ENCODE results near the gene ANKLE2. TPM values are rescaled to one million over a fixed set of nuclear protein-coding genes. Genes with fewer than 3 reads are reported as not detected.

Gene ANKLE2
- total RNA-seq, 2 experiments from 2014 or later, result 102 to 106 TPM

GRCh38 chr12:132720606-132721345 lies 40.9 kb downstream of the ANKLE2 start:
- Mint-ChIP-seq H3K4me1 (ENCODE audit: low read depth) (no peaks in the 10 kb centered on the region), H3K27me3 (ENCODE audit: low read depth) (no peaks in the 10 kb centered on the region), H3K9me3 (no peaks in the 10 kb centered on the region), H3K27ac (no peak overlapping the region), H3K36me3 (ENCODE audit: low read depth) (peaks cover 51% of the 10 kb centered on the region), H3K4me3 (no peak overlapping the region)
- DNase-seq, result no peak
- intact Hi-C loops (cut with micrococcal nuclease), result no loop called here
- CTCF ChIA-PET, result no interaction called here

GRCh38 chr12:132719954-132720324 lies 41.7 kb downstream of the ANKLE2 start:
- intact Hi-C loops (cut with micrococcal nuclease), result no loop called here
- peaks cover 45% of the 10 kb centered on the region for H3K36me3 Mint-ChIP-seq (ENCODE audit: low read depth)
- no peaks in the 10 kb centered on the region for H3K4me1 Mint-ChIP-seq (ENCODE audit: low read depth)
- no peak for DNase-seq
- H3K4me3 Mint-ChIP-seq, result no peak overlapping the region
- no peak overlapping the region for H3K27ac Mint-ChIP-seq
- CTCF ChIA-PET, result no interaction called here
- H3K27me3 Mint-ChIP-seq (ENCODE audit: low read depth), result no peaks in the 10 kb centered on the region
- H3K9me3 Mint-ChIP-seq, result no peaks in the 10 kb centered on the region

GRCh38 chr12:132719141-132719953 lies 42.3 kb downstream of the ANKLE2 start:
- Mint-ChIP-seq H3K4me1 (ENCODE audit: low read depth) (peaks cover 3% of the 10 kb centered on the region), H3K9me3 (no peaks in the 10 kb centered on the region), H3K36me3 (ENCODE audit: low read depth) (peaks cover 46% of the 10 kb centered on the region), H3K27me3 (ENCODE audit: low read depth) (no peaks in the 10 kb centered on the region), H3K4me3 (no peak overlapping the region), H3K27ac (no peak overlapping the region)
- intact Hi-C loops (cut with micrococcal nuclease), result no loop called here
- CTCF ChIA-PET, result no interaction called here
- DNase-seq, result no peak

- H3K27me3 Mint-ChIP-seq (ENCODE audit: low read depth), result no peaks in the 10 kb centered on the region
- CTCF ChIA-PET, result no interaction called here
- H3K4me3 Mint-ChIP-seq, result no peak overlapping the region
- H3K27ac Mint-ChIP-seq, result no peak overlapping the region
- DNase-seq, result no peak
- H3K4me1 Mint-ChIP-seq (ENCODE audit: low read depth), result peaks cover 4% of the 10 kb centered on the region
- intact Hi-C loops (cut with micrococcal nuclease), result no loop called here
- H3K36me3 Mint-ChIP-seq (ENCODE audit: low read depth), result peaks cover 42% of the 10 kb centered on the region
- H3K9me3 Mint-ChIP-seq, result no peaks in the 10 kb centered on the region
Observed at GRCh38 chr12:132718644-132719043, 43.0 kb downstream of the ANKLE2 start.

GRCh38 chr12:132717531-132718387 lies 43.9 kb downstream of the ANKLE2 start:
- intact Hi-C loops (cut with micrococcal nuclease), result no loop called here
- Mint-ChIP-seq H3K4me1 (ENCODE audit: low read depth) (peaks cover 13% of the 10 kb centered on the region), H3K36me3 (ENCODE audit: low read depth) (peaks cover 40% of the 10 kb centered on the region), H3K27ac (no peak overlapping the region), H3K27me3 (ENCODE audit: low read depth) (no peaks in the 10 kb centered on the region), H3K4me3 (no peak overlapping the region), H3K9me3 (no peaks in the 10 kb centered on the region)
- no peak for DNase-seq
- CTCF ChIA-PET, result no interaction called here

- Mint-ChIP-seq H3K36me3 (ENCODE audit: low read depth) (peaks cover 40% of the 10 kb centered on the region), H3K4me1 (ENCODE audit: low read depth) (peaks cover 19% of the 10 kb centered on the region), H3K9me3 (no peaks in the 10 kb centered on the region), H3K4me3 (no peak overlapping the region), H3K27ac (no peak overlapping the region), H3K27me3 (ENCODE audit: low read depth) (no peaks in the 10 kb centered on the region)
- DNase-seq, result no peak
- CTCF ChIA-PET, result no interaction called here
- intact Hi-C loops (cut with micrococcal nuclease), result no loop called here
Observed at GRCh38 chr12:132717011-132717410, 44.6 kb downstream of the ANKLE2 start.

GRCh38 chr12:132716356-132716755 lies 45.3 kb downstream of the ANKLE2 start:
- Mint-ChIP-seq H3K4me3 (no peak overlapping the region), H3K27me3 (ENCODE audit: low read depth) (no peaks in the 10 kb centered on the region), H3K9me3 (no peaks in the 10 kb centered on the region), H3K4me1 (ENCODE audit: low read depth) (peaks cover 21% of the 10 kb centered on the region), H3K36me3 (ENCODE audit: low read depth) (peaks cover 38% of the 10 kb centered on the region), H3K27ac (no peak overlapping the region)
- CTCF ChIA-PET, result no interaction called here
- intact Hi-C loops (cut with micrococcal nuclease), result no loop called here
- DNase-seq, result no peak

GRCh38 chr12:132715874-132716273 lies 45.8 kb downstream of the ANKLE2 start:
- Mint-ChIP-seq H3K9me3 (no peaks in the 10 kb centered on the region), H3K27ac (no peak overlapping the region), H3K4me3 (no peak overlapping the region), H3K27me3 (ENCODE audit: low read depth) (no peaks in the 10 kb centered on the region), H3K36me3 (ENCODE audit: low read depth) (peaks cover 35% of the 10 kb centered on the region), H3K4me1 (ENCODE audit: low read depth) (peaks cover 21% of the 10 kb centered on the region)
- intact Hi-C loops (cut with micrococcal nuclease), result no loop called here
- CTCF ChIA-PET, result no interaction called here
- DNase-seq, result no peak

- intact Hi-C loops (cut with micrococcal nuclease), result loop anchor here (5.0 kb wide), 1 partner anchor 114 kb away; the partner anchor contains the start of gene GOLGA3
- CTCF ChIA-PET, result interaction anchor here (1.5 kb wide), 1 partner anchor 87 kb away, joined by 3 read pairs; no protein-coding TSS in a partner anchor
- Mint-ChIP-seq H3K27ac (no peak overlapping the region), H3K36me3 (ENCODE audit: low read depth) (peaks cover 25% of the 10 kb centered on the region), H3K4me3 (no peak overlapping the region), H3K9me3 (peaks cover 4% of the 10 kb centered on the region), H3K4me1 (ENCODE audit: low read depth) (peaks cover 27% of the 10 kb centered on the region), H3K27me3 (ENCODE audit: low read depth) (no peaks in the 10 kb centered on the region)
- DNase-seq, result no peak
Observed at GRCh38 chr12:132713123-132713522, 48.5 kb downstream of the ANKLE2 start.

- intact Hi-C loops (cut with micrococcal nuclease), result loop anchor here (2.0 to 5.0 kb wide), 3 partner anchors 116 to 522 kb away; partner anchors contain the start of genes CHFR and GOLGA3
- H3K36me3 Mint-ChIP-seq (ENCODE audit: low read depth), result peaks cover 23% of the 10 kb centered on the region
- H3K9me3 Mint-ChIP-seq, result peaks cover 14% of the 10 kb centered on the region
Observed at GRCh38 chr12:132711080-132711843, 50.4 kb downstream of the ANKLE2 start.

GRCh38 chr12:132710405-132711079 lies 51.1 kb downstream of the ANKLE2 start, which contains the start of gene PGAM5:
PGAM5 (plus strand) TSS chr12:132710842; CDS start chr12:132710877, 35 bp downstream.
- intact Hi-C loops (cut with micrococcal nuclease), result loop anchor here (1.0 to 5.0 kb wide), 7 partner anchors 23 to 522 kb away; partner anchors contain the start of genes CHFR, GOLGA3, POLE and PXMP2
- H3K4me1 Mint-ChIP-seq (ENCODE audit: low read depth), result peaks cover 27% of the 10 kb centered on the region
- peaks cover 23% of the 10 kb centered on the region for H3K36me3 Mint-ChIP-seq (ENCODE audit: low read depth)
- H3K4me3 Mint-ChIP-seq, result peak within 1 kb of the TSS; percentile 85
- DNase-seq, result peak; percentile 86
- peak within 1 kb of the TSS; percentile 66 for H3K27ac Mint-ChIP-seq
- peaks cover 14% of the 10 kb centered on the region for H3K9me3 Mint-ChIP-seq
- CTCF ChIA-PET, result no interaction called here
- no peaks in the 10 kb centered on the region for H3K27me3 Mint-ChIP-seq (ENCODE audit: low read depth)

More at GRCh38 chr12:132711080-132711843, 50.4 kb downstream of the ANKLE2 start:
- peaks cover 27% of the 10 kb centered on the region for H3K4me1 Mint-ChIP-seq (ENCODE audit: low read depth)
- H3K4me3 Mint-ChIP-seq, result peak overlapping the region; percentile 79
- CTCF ChIA-PET, result interaction anchor here (0.6 kb wide), 1 partner anchor 12 kb away, joined by 3 read pairs; no protein-coding TSS in a partner anchor
- DNase-seq, result peak; percentile 17
- H3K27me3 Mint-ChIP-seq (ENCODE audit: low read depth), result no peaks in the 10 kb centered on the region
- H3K27ac Mint-ChIP-seq, result no peak overlapping the region
